MM.1S (cell line): Measurements from ENCODE around the gene MITF.

ENCODE experiments used
- DNase-seq: peaks from one replicate; pipeline ENCODE4 v3.0.0-alpha.2; 2015
- H2AFZ ChIP-seq: fragments of 300-600 bp; sonication (generic); 2 replicates; pipeline ENCODE4 v1.6.0; 2016; ENCODE audit warnings: antibody characterized with exemption, low read length
- H3F3A ChIP-seq: fragments of 300-600 bp; sonication (generic); 2 replicates; pipeline ENCODE4 v1.6.1; 2016; ENCODE audit warnings: mild to moderate bottlenecking, antibody characterized with exemption, low read length, moderate library complexity, mixed read lengths; ENCODE audit not compliant: insufficient read depth
- H3K27ac ChIP-seq: fragments of 300-600 bp; sonication (generic); 2 replicates; pipeline ENCODE4 v1.5.1; 2016; ENCODE audit warnings: mild to moderate bottlenecking, low read length
- H3K27me3 ChIP-seq: fragments of 300-600 bp; sonication (generic); replicated peaks from 2 replicates; pipeline ENCODE4 v1.6.0; 2016; ENCODE audit warnings: low read length; ENCODE audit not compliant: insufficient read depth
- H3K36me3 ChIP-seq: fragments of 300-600 bp; sonication (generic); replicated peaks from 2 replicates; pipeline ENCODE4 v1.6.1; 2016; ENCODE audit warnings: mild to moderate bottlenecking, low read length, mixed read lengths; ENCODE audit not compliant: insufficient read depth
- H3K4me1 ChIP-seq: fragments of 300-600 bp; sonication (generic); 2 replicates; pipeline ENCODE4 v1.6.1; 2016; ENCODE audit warnings: low read length, mixed read lengths
- H3K4me2 ChIP-seq: fragments of 300-600 bp; sonication (generic); 2 replicates; pipeline ENCODE4 v1.6.0; 2016; ENCODE audit warnings: low read depth, low read length
- H3K4me3 ChIP-seq: fragments of 300-600 bp; sonication (generic); 2 replicates; pipeline ENCODE4 v1.5.1; 2016; ENCODE audit warnings: low read length, mixed read lengths
- H3K79me2 ChIP-seq: fragments of 300-600 bp; sonication (generic); 2 replicates; pipeline ENCODE4 v1.6.1; 2016; ENCODE audit warnings: mixed run types, low read length, mixed read lengths
- H3K9ac ChIP-seq: fragments of 300-600 bp; sonication (generic); 2 replicates; pipeline ENCODE4 v1.6.1; 2016; ENCODE audit warnings: low read length, mixed read lengths
- H3K9me2 ChIP-seq: fragments of 300-600 bp; sonication (generic); replicated peaks from 2 replicates; pipeline ENCODE4 v1.6.1; 2016; ENCODE audit warnings: mild to moderate bottlenecking, low read length, mixed read lengths; ENCODE audit not compliant: insufficient read depth
- H3K9me3 ChIP-seq: fragments of 300-600 bp; sonication (generic); replicated peaks from 2 replicates; pipeline ENCODE4 v1.6.1; 2016; ENCODE audit warnings: mild to moderate bottlenecking, low read length, mixed read lengths; ENCODE audit not compliant: insufficient read depth
- H4K20me1 ChIP-seq: fragments of 300-600 bp; sonication (generic); 2 replicates; pipeline ENCODE4 v1.6.1; 2016; ENCODE audit warnings: mild to moderate bottlenecking, low read length, moderate library complexity, mixed read lengths; ENCODE audit not compliant: insufficient read depth
- CTCF ChIP-seq: fragments of 300-600 bp; sonication (generic); IDR thresholded peaks from 2 replicates; pipeline ENCODE4 v1.5.1; 2016; ENCODE audit warnings: antibody characterized with exemption, low read length, mixed read lengths
- EZH2 ChIP-seq: fragments of 300-600 bp; sonication (generic); optimal IDR thresholded peaks from 2 replicates; pipeline ENCODE3; 2017; ENCODE audit warnings: low read depth, mild to moderate bottlenecking, antibody characterized with exemption, low read length, mixed read lengths
- EZH2phosphoT487 ChIP-seq: fragments of 300-600 bp; sonication (generic); IDR thresholded peaks from 2 replicates; pipeline ENCODE4 v1.6.1; 2018; ENCODE audit warnings: antibody characterized with exemption, low read length

MITF gene

DNA sequence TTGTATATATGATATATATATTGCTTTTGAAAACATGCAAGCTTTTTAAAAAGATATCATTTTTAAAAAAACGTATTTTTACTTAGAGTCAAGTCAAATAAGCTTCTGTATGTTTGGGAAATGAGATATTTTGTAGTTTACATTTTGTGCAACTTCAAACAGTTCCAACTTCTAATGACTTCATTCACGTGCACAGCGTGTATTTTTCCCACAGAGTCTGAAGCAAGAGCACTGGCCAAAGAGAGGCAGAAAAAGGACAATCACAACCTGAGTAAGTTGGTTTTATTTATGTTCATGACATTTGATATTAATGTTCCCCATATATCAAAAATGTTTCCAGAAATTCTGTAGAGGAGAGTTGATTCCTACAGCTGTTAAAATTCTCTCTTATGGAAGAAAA lies 212.4 kb downstream of the MITF start:
- TF ChIP-seq CTCF (no peak), EZH2phosphoT487 (no peak), EZH2 (no peak)
- Histone ChIP-seq H3K27me3 (no peaks in the 10 kb centered on the region), H3K9me3 (no peaks in the 10 kb centered on the region), H3F3A (no peaks in the 10 kb centered on the region), H3K4me1 (no peaks in the 10 kb centered on the region), H3K4me2 (no peak overlapping the region), H3K9me2 (no peaks in the 10 kb centered on the region), H3K36me3 (no peaks in the 10 kb centered on the region), H3K4me3 (no peak overlapping the region), H3K79me2 (no peaks in the 10 kb centered on the region), H3K27ac (no peak overlapping the region), H4K20me1 (no peaks in the 10 kb centered on the region), H3K9ac (no peak overlapping the region), H2AFZ (no peak overlapping the region)
- no peak for DNase-seq

GRCh38 chr3:69959581-69959980 lies 220.3 kb downstream of the MITF start:
- TF ChIP-seq CTCF (no peak), EZH2phosphoT487 (no peak), EZH2 (no peak)
- no peak overlapping the region for H3K27ac ChIP-seq

DNA sequence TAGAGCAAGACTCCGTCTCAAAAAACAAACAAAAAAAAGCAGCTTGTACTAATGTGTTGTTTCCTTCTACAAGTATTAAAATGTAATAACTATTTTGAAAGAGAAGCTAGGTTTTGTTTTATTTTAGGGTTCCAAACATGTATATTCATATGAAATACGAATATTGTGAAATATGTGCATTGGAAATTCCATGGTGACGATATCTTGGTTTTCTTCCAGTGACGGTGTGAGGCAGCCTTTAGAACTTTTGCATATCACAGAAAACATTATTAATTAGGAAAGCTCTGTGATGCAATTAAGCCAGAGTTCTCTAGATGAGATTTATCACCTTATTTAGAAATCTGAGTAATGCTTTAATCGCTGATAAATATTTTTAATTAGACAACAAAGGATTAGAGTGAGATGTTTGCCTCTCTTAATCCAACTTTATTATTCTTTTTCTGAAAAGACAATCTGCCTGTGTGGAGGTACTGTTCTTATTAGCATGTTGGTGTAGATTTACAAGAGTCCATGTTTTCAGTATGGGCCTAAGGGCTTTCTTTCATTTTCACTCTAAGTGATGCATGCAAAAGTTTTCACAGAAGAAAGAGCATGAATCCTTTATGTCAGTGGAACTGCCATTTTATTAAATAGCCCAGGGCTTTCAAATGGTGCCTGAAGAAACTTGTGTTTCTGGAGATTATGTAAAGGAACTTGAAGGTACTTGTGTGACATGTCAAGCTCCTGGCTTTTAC lies 222.6 kb downstream of the MITF start:
- Histone ChIP-seq H3K27me3 (no peaks in the 10 kb centered on the region), H3K9ac (no peak overlapping the region), H3K4me3 (no peak overlapping the region), H3F3A (no peaks in the 10 kb centered on the region), H3K79me2 (no peaks in the 10 kb centered on the region), H3K9me3 (no peaks in the 10 kb centered on the region), H3K27ac (no peak overlapping the region), H3K4me1 (no peaks in the 10 kb centered on the region), H3K36me3 (no peaks in the 10 kb centered on the region; the same call in 1 of the 2 replicates), H3K4me2 (no peak overlapping the region), H2AFZ (no peak overlapping the region), H3K9me2 (no peaks in the 10 kb centered on the region), H4K20me1 (no peaks in the 10 kb centered on the region)
- TF ChIP-seq CTCF: no peak
- TF ChIP-seq EZH2: no peak
- no peak for TF ChIP-seq EZH2phosphoT487
- no peak for DNase-seq

More at GRCh38 chr3:69959581-69959980, 220.3 kb downstream of the MITF start:
- Histone ChIP-seq H3F3A (no peaks in the 10 kb centered on the region), H3K27me3 (no peaks in the 10 kb centered on the region), H2AFZ (no peak overlapping the region), H3K36me3 (no peaks in the 10 kb centered on the region; the same call in 1 of the 2 replicates), H3K9ac (no peak overlapping the region), H3K79me2 (no peaks in the 10 kb centered on the region), H3K4me1 (no peaks in the 10 kb centered on the region), H4K20me1 (no peaks in the 10 kb centered on the region), H3K4me3 (no peak overlapping the region), H3K9me3 (no peaks in the 10 kb centered on the region), H3K4me2 (no peak overlapping the region), H3K9me2 (no peaks in the 10 kb centered on the region)
- DNase-seq: no peak
